ENCODE results near the gene FAM162A.

- no peak for TF ChIP-seq TAF1 (IDR thresholded peaks at IDR 0.05; ENCODE audit: borderline replicate concordance, low read depth, low read length)
- no peak for TF ChIP-seq POLR2AphosphoS5 (IDR thresholded peaks at IDR 0.05; ENCODE audit: low read depth, low read length)
These were observed 37.9 kb downstream of the FAM162A start for GRCh38 chr3:122421836-122422235.

All from GM12892 (cell line).